SK-N-SH treated with all-trans-retinoic acid at 6 μM for 48 hours (cell line): ENCODE data around the gene SLC7A9.

ENCODE experiments used
- ATAC-seq: fragments of 200-7000 bp; cut with Tn5 transposase; 3 replicates; pipeline ENCODE4 v1.9.1; 2020; ENCODE audit warnings: mild to moderate bottlenecking, moderate library complexity
- BACH2 ChIP-seq: fragments of 250-450 bp; sonication (Bioruptor Pico); IDR thresholded peaks from 2 replicates; pipeline ENCODE4 v1.9.0; 2021; ENCODE audit warnings: mild to moderate bottlenecking, borderline replicate concordance
- CSDC2 ChIP-seq: fragments of 250-450 bp; sonication (Bioruptor Pico); IDR thresholded peaks from 2 replicates; pipeline ENCODE4 v1.5.0; 2020; ENCODE audit warnings: mild to moderate bottlenecking, moderate library complexity
- CSRNP3 ChIP-seq: fragments of 250-450 bp; sonication (Bioruptor Pico); IDR thresholded peaks from 2 replicates; pipeline ENCODE4 v1.5.1; 2021; ENCODE audit warnings: mild to moderate bottlenecking, moderate library complexity
- ESRRG ChIP-seq: fragments of 250-450 bp; sonication (Bioruptor Pico); IDR thresholded peaks from 2 replicates; pipeline ENCODE4 v1.6.1; 2021; ENCODE audit warnings: mild to moderate bottlenecking
- GLIS3 ChIP-seq: fragments of 250-450 bp; sonication (Bioruptor Pico); IDR thresholded peaks from 2 replicates; pipeline ENCODE4 v1.5.0; 2020; ENCODE audit warnings: mild to moderate bottlenecking, moderate library complexity
- ISL1 ChIP-seq: fragments of 250-450 bp; sonication (Bioruptor Pico); IDR thresholded peaks from 2 replicates; pipeline ENCODE4 v2.1.2; 2022; ENCODE audit warnings: mild to moderate bottlenecking, moderate library complexity
- PATZ1 ChIP-seq: fragments of 250-450 bp; sonication (Bioruptor Pico); IDR thresholded peaks from 2 replicates; pipeline ENCODE4 v1.8.0; 2020; ENCODE audit warnings: mild to moderate bottlenecking, moderate library complexity, borderline replicate concordance
- POU6F1 ChIP-seq: fragments of 250-450 bp; sonication (Bioruptor Pico); IDR thresholded peaks from 2 replicates; pipeline ENCODE4 v1.8.0; 2021; ENCODE audit warnings: low read depth, mild to moderate bottlenecking, moderate library complexity, borderline replicate concordance
- PPARA ChIP-seq: fragments of 250-450 bp; sonication (Bioruptor Pico); IDR thresholded peaks from 2 replicates; pipeline ENCODE4 v1.5.0; 2020; ENCODE audit warnings: mild to moderate bottlenecking, borderline replicate concordance
- RARB ChIP-seq: fragments of 250-450 bp; sonication (Bioruptor Pico); IDR thresholded peaks from 2 replicates; pipeline ENCODE4 v1.8.0; 2021; ENCODE audit warnings: mild to moderate bottlenecking, moderate library complexity
- TOX ChIP-seq: fragments of 250-450 bp; sonication (Bioruptor Pico); IDR thresholded peaks from 2 replicates; pipeline ENCODE4 v1.8.0; 2021; ENCODE audit warnings: mild to moderate bottlenecking, moderate library complexity, borderline replicate concordance
- TSHZ2 ChIP-seq: fragments of 250-450 bp; sonication (Bioruptor Pico); IDR thresholded peaks from 2 replicates; pipeline ENCODE4 v1.5.0; 2020; ENCODE audit warnings: mild to moderate bottlenecking, moderate library complexity
- ZC3H10 ChIP-seq: fragments of 250-450 bp; sonication (Bioruptor Pico); IDR thresholded peaks from 2 replicates; pipeline ENCODE4 v1.5.1; 2021; ENCODE audit warnings: mild to moderate bottlenecking, moderate library complexity
- ZFP3 ChIP-seq: fragments of 250-450 bp; sonication (Bioruptor Pico); IDR thresholded peaks from 2 replicates; pipeline ENCODE4 v1.5.0; 2020; ENCODE audit warnings: mild to moderate bottlenecking, moderate library complexity
- ZFP30 ChIP-seq: fragments of 450-650 bp; formaldehyde crosslinking; IDR thresholded peaks from 2 replicates; pipeline ENCODE4 v1.5.0; 2022; ENCODE audit warnings: mild to moderate bottlenecking, moderate library complexity
- ZNF565 ChIP-seq: fragments of 450-650 bp; formaldehyde crosslinking; conservative IDR thresholded peaks from 2 replicates; pipeline ENCODE4 v1.5.0; 2020; ENCODE audit warnings: low read depth, mild to moderate bottlenecking, moderate library complexity
- ZNF70 ChIP-seq: fragments of 450-650 bp; formaldehyde crosslinking; IDR thresholded peaks from 2 replicates; pipeline ENCODE4 v1.5.0; 2020; ENCODE audit warnings: mild to moderate bottlenecking, moderate library complexity
- ZNF8 ChIP-seq: fragments of 450-650 bp; formaldehyde crosslinking; IDR thresholded peaks from 2 replicates; pipeline ENCODE4 v1.5.0; 2020; ENCODE audit warnings: mild to moderate bottlenecking, moderate library complexity

The SLC7A9 gene

GRCh38 chr19:32896516-32897214 lies 27.1 kb upstream of the SLC7A9 start:
- TF ChIP-seq ZNF565 (CRISPR knock-in tag) (no peak), POU6F1 (no peak), PATZ1 (CRISPR knock-in tag) (no peak), ESRRG (CRISPR knock-in tag) (no peak), BACH2 (CRISPR knock-in tag) (no peak), GLIS3 (no peak), ZNF70 (no peak), TOX (no peak), ZFP3 (CRISPR knock-in tag) (no peak), PPARA (CRISPR knock-in tag) (no peak), ZNF8 (CRISPR knock-in tag) (no peak)
- TF ChIP-seq, all 23 proteins: peak for 0
- no peak; the same call in 2 of the 3 replicates for ATAC-seq

GRCh38 chr19:32895384-32895783 lies 25.8 kb upstream of the SLC7A9 start:
- no peak for TF ChIP-seq ZC3H10 (CRISPR knock-in tag)
- no peak for TF ChIP-seq POU6F1
- no peak for TF ChIP-seq ESRRG (CRISPR knock-in tag)
- no peak for TF ChIP-seq TOX
- no peak for TF ChIP-seq RARB (CRISPR knock-in tag)
- TF ChIP-seq GLIS3, result no peak
- no peak for TF ChIP-seq TSHZ2
- TF ChIP-seq CSRNP3 (CRISPR knock-in tag), result no peak
- TF ChIP-seq ISL1 (CRISPR knock-in tag), result no peak
- no peak for TF ChIP-seq ZFP3 (CRISPR knock-in tag)
- TF ChIP-seq ZFP30 (CRISPR knock-in tag), result no peak
- TF ChIP-seq ZNF8 (CRISPR knock-in tag), result no peak
- TF ChIP-seq, all 23 proteins: peak for 0
- no peak for ATAC-seq

GRCh38 chr19:32891609-32892008 lies 22.0 kb upstream of the SLC7A9 start:
- ATAC-seq, result no peak
- TF ChIP-seq ZC3H10 (CRISPR knock-in tag) (no peak), TSHZ2 (no peak), PPARA (CRISPR knock-in tag) (no peak), ZFP30 (CRISPR knock-in tag) (no peak), CSDC2 (CRISPR knock-in tag) (no peak), GLIS3 (no peak), PATZ1 (CRISPR knock-in tag) (no peak)
